IMR-90 (cell line): ENCODE data around the gene CASP8. TPM values are rescaled to one million over a fixed set of nuclear protein-coding genes. Genes with fewer than 3 reads are reported as not detected.

ENCODE experiments used
- ATAC-seq: fragments of 200-7000 bp; cut with Tn5 transposase; 2 replicates; pipeline ENCODE4 v1.9.1; 2020; ENCODE audit warnings: low read depth, mild to moderate bottlenecking, moderate library complexity
- BruUV-seq: library from RNA; stranded (reverse); fragments of 400-500 nt; replicated peaks from 2 replicates; lab custom pipeline; 2021; lab: Mats Ljungman, UMichigan
- CTCF ChIA-PET: fragments of 300-600 bp; formaldehyde crosslinking; extraction: SDS; loops from one replicate; lab custom pipeline; 2021; ENCODE audit warnings: antibody characterized with exemption; lab: Yijun Ruan, JAX
- POLR2A ChIA-PET: fragments of 300-600 bp; sonication (Branson Sonifier 250); formaldehyde crosslinking; loops from one replicate; lab custom pipeline; 2022; ENCODE audit warnings: antibody characterized with exemption; ENCODE audit not compliant: unreplicated experiment; lab: Charles Lee
- DNase-seq: peaks from one replicate; pipeline ENCODE4 v3.0.0; 2013
- H2AFZ ChIP-seq: replicated peaks from 2 replicates; pipeline ENCODE3; 2013; ENCODE audit warnings: low read length, mild to moderate bottlenecking; ENCODE audit not compliant: poor library complexity
- H2AK5ac ChIP-seq: 2 replicates; pipeline ENCODE4 v1.6.1; 2013; ENCODE audit warnings: low read depth, low read length, inconsistent platforms
- H2AK9ac ChIP-seq: replicated peaks from 2 replicates; pipeline ENCODE3; 2013; ENCODE audit warnings: mild to moderate bottlenecking, low read depth, low read length, moderate library complexity; ENCODE audit not compliant: poor library complexity
- H2BK120ac ChIP-seq: 2 replicates; pipeline ENCODE4 v1.6.1; 2013; ENCODE audit warnings: low read depth, low read length, inconsistent platforms
- H2BK15ac ChIP-seq: 3 replicates; pipeline ENCODE4 v1.6.1; 2013; ENCODE audit warnings: low read depth, low read length, inconsistent platforms
- H2BK20ac ChIP-seq: 2 replicates; pipeline ENCODE4 v1.6.1; 2013; ENCODE audit warnings: low read depth, mild to moderate bottlenecking, inconsistent platforms, low read length, moderate library complexity
- H2BK5ac ChIP-seq: 2 replicates; pipeline ENCODE4 v1.6.1; 2013; ENCODE audit warnings: mild to moderate bottlenecking, low read depth, low read length, inconsistent platforms; ENCODE audit not compliant: poor library complexity, severe bottlenecking
- H3K14ac ChIP-seq: replicated peaks from 2 replicates; pipeline ENCODE4 v1.6.1; 2013; ENCODE audit warnings: low read depth, low read length, inconsistent platforms
- H3K18ac ChIP-seq: 2 replicates; pipeline ENCODE4 v1.6.1; 2013; ENCODE audit warnings: low read depth, low read length, control low read depth
- H3K23ac ChIP-seq: 2 replicates; pipeline ENCODE4 v1.6.1; 2013; ENCODE audit warnings: low read depth, low read length, inconsistent platforms
- H3K27ac ChIP-seq: 2 replicates; pipeline ENCODE4 v1.5.1; 2013; ENCODE audit warnings: mild to moderate bottlenecking, control low read depth, low read length; ENCODE audit not compliant: insufficient read depth
- H3K27me3 ChIP-seq: 2 replicates; pipeline ENCODE4 v1.6.1; 2013; ENCODE audit warnings: low read length; ENCODE audit not compliant: control insufficient read depth, insufficient read depth
- H3K36me3 ChIP-seq: 2 replicates; pipeline ENCODE4 v1.6.1; 2013; ENCODE audit warnings: low read length, mixed read lengths; ENCODE audit not compliant: control insufficient read depth, insufficient read depth
- H3K4ac ChIP-seq: 2 replicates; pipeline ENCODE4 v1.6.1; 2013; ENCODE audit warnings: low read depth, low read length, inconsistent platforms
- H3K4me1 ChIP-seq: 2 replicates; pipeline ENCODE4 v1.6.1; 2013; ENCODE audit warnings: low read length, mixed read lengths; ENCODE audit not compliant: control insufficient read depth, insufficient read depth
- H3K4me2 ChIP-seq: 2 replicates; pipeline ENCODE4 v1.6.1; 2013; ENCODE audit warnings: low read depth, mild to moderate bottlenecking, control low read depth, low read length, moderate library complexity
- H3K4me3 ChIP-seq: 2 replicates; pipeline ENCODE4 v1.5.1; 2013; ENCODE audit warnings: low read depth, mild to moderate bottlenecking, control low read depth, low read length, moderate library complexity; ENCODE audit not compliant: insufficient read depth
- H3K56ac ChIP-seq: 2 replicates; pipeline ENCODE4 v1.6.1; 2013; ENCODE audit warnings: low read length, inconsistent platforms; ENCODE audit not compliant: insufficient read depth; ENCODE audit errors: extremely low read depth
- H3K79me1 ChIP-seq, 2 experiments: 2 replicates each; pipeline ENCODE4 v1.6.1; 2013; ENCODE audit warnings: low read length in 2 of 2, inconsistent platforms in 1 of 2, low read depth in 1 of 2
- H3K9ac ChIP-seq: 2 replicates; pipeline ENCODE4 v1.6.1; 2013; ENCODE audit warnings: low read depth, low read length, control low read depth
- H3K9me1 ChIP-seq: 2 replicates; pipeline ENCODE4 v1.6.1; 2013; ENCODE audit warnings: low read length, inconsistent platforms; ENCODE audit not compliant: insufficient read depth
- H3K9me3 ChIP-seq: 2 replicates; pipeline ENCODE4 v1.6.1; 2013; ENCODE audit warnings: low read length; ENCODE audit not compliant: control insufficient read depth, insufficient read depth
- H4K20me1 ChIP-seq: 2 replicates; pipeline ENCODE4 v1.6.1; 2013; ENCODE audit warnings: low read length, inconsistent platforms; ENCODE audit not compliant: insufficient read depth
- H4K5ac ChIP-seq: 2 replicates; pipeline ENCODE4 v1.6.1; 2013; ENCODE audit warnings: mild to moderate bottlenecking, low read depth, low read length, control low read depth
- H4K8ac ChIP-seq, 2 experiments: 2 replicates each; pipeline ENCODE4 v1.6.1; 2013; ENCODE audit warnings: low read depth in 2 of 2, low read length in 2 of 2, control low read depth in 1 of 2, inconsistent platforms in 1 of 2
- H4K91ac ChIP-seq: 2 replicates; pipeline ENCODE4 v1.6.1; 2013; ENCODE audit warnings: low read depth, low read length, inconsistent platforms; ENCODE audit not compliant: insufficient read depth
- CEBPB ChIP-seq: IDR thresholded peaks from 2 replicates; pipeline ENCODE4 v1.6.1; 2012; ENCODE audit warnings: low read depth, low read length, improper control_type of control experiment
- ELK1 ChIP-seq: fragments of 150-350 bp; IDR thresholded peaks from 2 replicates; pipeline ENCODE4 v1.6.1; 2016; ENCODE audit warnings: low read depth, mild to moderate bottlenecking, low read length, moderate library complexity, borderline replicate concordance
- FOS ChIP-seq: fragments of 150-350 bp; IDR thresholded peaks from 2 replicates; pipeline ENCODE4 v1.6.1; 2016; ENCODE audit warnings: low read depth, low read length
- MAFK ChIP-seq: IDR thresholded peaks from 2 replicates; pipeline ENCODE4 v1.6.1; 2012; ENCODE audit warnings: low read depth, low read length, improper control_type of control experiment
- NFE2L2 ChIP-seq: fragments of 150-350 bp; IDR thresholded peaks from 2 replicates; pipeline ENCODE4 v1.6.1; 2016; ENCODE audit warnings: low read depth, mild to moderate bottlenecking, low read length
- POLR2A ChIP-seq: IDR thresholded peaks from 2 replicates; pipeline ENCODE4 v1.6.1; 2012; ENCODE audit warnings: mild to moderate bottlenecking, low read depth, low read length
- RFX5 ChIP-seq: IDR thresholded peaks from 2 replicates; pipeline ENCODE4 v1.8.0; 2012; ENCODE audit warnings: low read depth, mild to moderate bottlenecking, low read length, moderate library complexity
- WGBS, 2 experiments: methylation state at CpG; one replicate each; pipeline versions ENCODE4 v1.1.5 to v1.1.7; 2013; ENCODE audit warnings: missing lambda C conversion rate in 2 of 2; ENCODE audit not compliant: insufficient read length in 1 of 2; ENCODE audit errors: extremely low coverage in 2 of 2; 5-methylcytosine and 5-hydroxymethylcytosine counted together
- dilution Hi-C: fragments of 300-500 bp; cut with HindIII; formaldehyde crosslinking; loops from one replicate; pipeline ENCODE4 v1.14.3; 2018; ENCODE audit warnings: low sequenced_read_pairs; ENCODE audit not compliant: unreplicated experiment
- in situ Hi-C: fragments of 300-500 bp; cut with MboI; formaldehyde crosslinking; loops from 3 replicates; pipeline ENCODE4 v1.14.3; 2019; ENCODE audit warnings: low sequenced_read_pairs, inconsistent platforms, mixed read lengths
- intact Hi-C: fragments of 100-400 bp; cut with micrococcal nuclease; formaldehyde crosslinking; loops from 2 replicates; pipeline ENCODE4 v1.10.0; 2022
- polyA plus RNA-seq, 3 experiments: library from polyadenylated mRNA; depleted of rRNA; stranded (reverse); fragments of >200 nt; gene quantifications; 2 replicates each; pipeline ENCODE4 v1.2.3, GENCODE V29; 2012; ENCODE audit warnings: low replicate concordance in 1 of 3
- total RNA-seq: library from RNA; depleted of rRNA; stranded (reverse); fragments of >200 nt; gene quantifications from 2 replicates; pipeline ENCODE4 v1.2.3, GENCODE V29; 2012

Gene CASP8
- total and polyA plus RNA-seq, 2 of the 4 experiments (the other 2 are of a cell fraction): 13.1 to 17.0 TPM

DNA sequence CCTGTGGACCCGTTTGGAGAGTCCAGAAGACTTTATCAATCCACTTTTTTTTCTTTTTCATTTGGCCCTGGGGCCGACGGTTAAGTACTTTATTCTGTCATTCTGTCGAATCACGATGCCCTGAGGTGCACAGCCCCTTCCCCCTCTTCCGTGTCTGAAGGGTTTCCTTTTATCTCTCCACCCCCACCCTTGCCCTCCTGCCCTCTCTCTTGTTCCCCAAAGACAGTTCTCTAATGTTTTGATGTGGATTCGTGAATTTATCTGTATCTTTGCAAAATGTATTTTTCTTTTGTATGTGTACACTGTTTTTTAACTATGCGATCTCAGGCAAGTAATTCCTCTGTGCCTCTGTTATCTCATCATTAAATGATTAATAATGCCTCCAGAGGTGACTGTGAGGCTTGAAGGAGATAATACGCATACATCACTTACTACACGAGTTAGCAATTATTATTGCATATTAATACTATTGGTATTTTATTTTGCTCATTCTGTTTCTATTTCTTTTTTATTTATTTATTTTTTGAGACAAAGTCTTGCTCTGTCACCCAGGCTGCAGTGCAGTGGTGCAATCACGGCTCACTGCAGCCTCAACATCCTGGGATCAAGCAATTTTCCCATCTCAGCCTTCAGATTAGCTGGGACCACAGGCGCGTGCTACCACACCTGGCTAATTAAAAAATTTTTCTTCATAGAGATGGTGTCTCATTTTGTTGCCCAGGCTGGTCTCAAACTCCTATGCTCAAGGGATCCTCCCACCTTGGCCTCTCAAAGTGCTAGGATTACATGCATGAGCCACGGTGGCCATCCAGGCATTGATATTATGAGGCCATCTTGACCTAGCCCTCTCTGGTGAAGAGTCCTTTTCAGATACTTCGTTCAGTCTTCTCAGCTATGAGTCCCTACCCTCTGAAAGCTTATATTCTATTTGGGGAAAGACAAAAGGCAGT lies 1.4 kb upstream of the CASP8 start:
- peak overlapping the region; percentile 76 for H2AK5ac ChIP-seq
- H4K91ac ChIP-seq: peak overlapping the region; percentile 92
- H3K4ac ChIP-seq: peak overlapping the region; percentile 96
- no peaks in the 10 kb centered on the region for H4K20me1 ChIP-seq
- peak overlapping the region; percentile 85 for H2AFZ ChIP-seq
- peak overlapping the region; percentile 67 for H3K4me3 ChIP-seq
- peaks cover 24 to 40% of the 10 kb centered on the region in 2 experiments for H3K79me1 ChIP-seq
- H3K9ac ChIP-seq: peak overlapping the region; percentile 85
- no peaks in the 10 kb centered on the region for H3K36me3 ChIP-seq
- CTCF ChIA-PET: no interaction called here
- dilution Hi-C loops: no loop called here
- peak overlapping the region; percentile 87 for H4K5ac ChIP-seq
- peak overlapping the region; percentile 98 for H3K56ac ChIP-seq
- H3K4me2 ChIP-seq: peak overlapping the region; percentile 88
- H2AK9ac ChIP-seq: peak overlapping the region; percentile 96
- H3K27me3 ChIP-seq: no peaks in the 10 kb centered on the region
- peak overlapping the region; percentile 38 for H2BK20ac ChIP-seq
- H2BK15ac ChIP-seq: peak overlapping the region; percentile 88; the same call in 2 of the 3 replicates
- H3K18ac ChIP-seq: peak overlapping the region; percentile 88
- intact Hi-C loops: loop anchor here (1.0 to 5.0 kb wide), 2 partner anchors 23 to 93 kb away; no protein-coding TSS in a partner anchor
- peak overlapping the region; percentile 86 for H2BK120ac ChIP-seq
- in situ Hi-C loops: no loop called here
- BruUV-seq: no TSS peak
- H3K9me3 ChIP-seq: no peaks in the 10 kb centered on the region
- 40% methylated on average over 5 of the region's 15 CpGs; no CpG with 5 or more reads in 1 of the 2 experiments for WGBS, 2 experiments
- peak overlapping the region; percentile 94 for H3K23ac ChIP-seq
- H2BK5ac ChIP-seq: peak overlapping the region; percentile 94
- H3K4me1 ChIP-seq: peaks cover 12% of the 10 kb centered on the region
- TF ChIP-seq NFE2L2 (no peak), RFX5 (no peak), MAFK (no peak), FOS (no peak), ELK1 (no peak), CEBPB (no peak), POLR2A (no peak)
- ATAC-seq (peak; percentile 3), DNase-seq (no peak)
- POLR2A ChIA-PET: no interaction called here
- H4K8ac ChIP-seq: peak overlapping the region; percentile 64 to 87
- H3K14ac ChIP-seq: peak overlapping the region; percentile 95
- peak overlapping the region; percentile 88 for H3K27ac ChIP-seq
- H3K9me1 ChIP-seq: peaks cover 16% of the 10 kb centered on the region
